Renal cortex interstitium (tissue), 11 donors: ENCODE results near the gene GTPBP1. TPM values are rescaled to one million over a fixed set of nuclear protein-coding genes. Genes with fewer than 3 reads are reported as not detected.

Source experiments
- DNase-seq, 11 donors: peaks; one replicate each; pipeline ENCODE4 v3.0.0-alpha.2; 2013; ENCODE audit warnings: low read depth in 9 of 11, low spot score in 4 of 11; ENCODE audit errors: extremely low read depth in 1 of 11
- polyA plus RNA-seq, 3 donors: library from polyadenylated mRNA; unstranded; fragments of 120-200 nt; gene quantifications; one replicate each; pipeline ENCODE4 v1.2.1, GENCODE V29; 2013; ENCODE audit not compliant: insufficient read length in 3 of 3

Gene GTPBP1
- polyA plus RNA-seq, 3 donors: 38.5 to 62.3 (median 51.1) TPM

DNA sequence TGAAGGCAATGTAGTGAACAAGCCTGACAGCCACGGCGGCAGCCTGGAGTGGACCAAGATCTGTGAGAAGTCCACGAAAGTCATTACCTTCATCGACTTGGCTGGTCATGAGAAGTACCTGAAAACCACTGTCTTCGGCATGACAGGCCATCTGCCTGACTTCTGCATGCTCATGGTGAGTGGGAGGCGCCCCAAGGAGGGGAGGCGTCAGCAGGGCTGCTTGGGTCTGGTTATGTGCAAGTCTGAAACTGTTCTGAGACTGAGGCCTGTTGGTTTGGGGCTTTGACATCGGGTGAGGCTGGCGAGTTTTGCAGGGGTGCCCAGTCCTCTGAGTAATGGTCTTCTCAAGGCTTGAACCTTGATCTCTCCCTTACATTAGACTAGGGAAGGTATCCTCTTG is 11.1 kb downstream of the GTPBP1 start:
- no peak for DNase-seq

DNA sequence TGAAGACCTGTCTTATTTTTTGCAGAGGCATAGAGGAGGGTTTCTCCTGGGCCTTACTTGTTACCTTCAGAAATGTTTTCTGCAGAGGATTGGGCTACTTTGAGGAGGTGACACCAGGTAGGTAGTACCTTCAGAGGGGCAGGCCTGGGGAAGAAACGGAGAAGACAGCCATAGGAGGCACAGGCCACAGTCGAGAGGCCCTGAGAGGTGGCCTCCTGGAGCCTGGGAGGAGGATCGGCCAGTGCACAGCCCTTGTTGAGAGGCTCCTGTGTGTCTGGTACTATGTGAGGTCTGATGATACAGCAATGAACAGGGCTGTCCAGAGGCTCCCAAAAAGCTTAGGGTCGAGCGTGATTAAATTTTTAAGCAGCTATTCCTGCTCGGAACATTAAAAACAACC is 11.5 kb downstream of the GTPBP1 start:
- no peak for DNase-seq

DNA sequence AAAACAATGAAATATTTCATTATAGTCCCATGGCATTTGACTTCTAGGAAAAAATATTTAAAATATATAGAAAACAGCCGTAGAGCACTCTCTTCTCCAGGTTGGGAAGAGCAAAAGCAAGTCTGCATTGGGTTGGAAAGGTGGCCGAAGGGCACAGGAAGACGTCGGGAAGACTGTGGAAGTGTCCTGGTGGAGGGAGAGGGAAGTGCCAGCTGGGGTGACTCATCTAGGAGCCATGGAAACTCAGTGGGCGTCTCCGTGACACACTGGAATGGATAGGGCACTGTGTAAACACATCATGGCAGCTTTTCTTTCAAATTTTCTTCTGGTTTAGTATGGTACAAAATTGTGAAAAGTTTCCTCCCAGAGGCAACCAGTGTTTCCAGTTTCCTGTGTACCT is 12.7 kb downstream of the GTPBP1 start:
- peak in 1 of 11 donors; percentile 32 for DNase-seq

DNA sequence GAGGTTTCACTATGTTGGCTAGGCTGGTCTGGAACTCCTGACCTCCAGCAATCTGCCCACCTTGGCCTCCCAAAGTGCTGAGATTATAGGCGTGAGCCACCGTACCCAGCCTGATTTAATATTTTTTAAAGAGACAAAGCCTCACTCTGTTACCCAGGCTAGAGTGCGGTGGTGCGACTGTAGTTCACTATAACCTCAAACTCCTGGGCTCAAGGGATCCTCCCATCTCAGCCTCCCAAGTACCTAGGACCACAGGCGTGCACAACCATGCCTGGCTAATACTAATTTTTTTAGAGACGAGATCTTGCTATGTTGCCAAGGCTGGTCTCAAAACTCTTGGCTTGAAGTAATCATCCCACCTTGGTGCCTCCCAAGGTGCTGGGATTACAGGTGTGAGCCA is 13.5 kb downstream of the GTPBP1 start:
- DNase-seq: no peak

DNA sequence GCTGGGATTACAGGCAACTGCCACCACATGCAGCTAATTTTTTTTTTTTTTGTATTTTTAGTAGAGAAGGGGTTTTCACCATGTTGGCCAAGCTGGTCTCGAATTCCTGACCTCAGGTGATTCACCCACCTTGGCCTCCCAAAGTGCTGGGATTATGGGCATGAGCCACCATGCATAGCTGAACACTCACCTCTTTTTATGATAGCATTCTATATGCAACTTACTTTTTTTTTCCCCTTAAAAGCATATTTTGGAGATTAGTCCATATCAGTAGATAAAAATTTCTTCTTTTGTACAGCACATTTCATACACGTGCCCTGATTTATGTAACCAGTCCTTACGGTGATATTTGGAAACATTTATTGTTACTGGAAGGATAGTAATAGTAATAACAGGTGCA is 14.6 kb downstream of the GTPBP1 start:
- DNase-seq: no peak

DNA sequence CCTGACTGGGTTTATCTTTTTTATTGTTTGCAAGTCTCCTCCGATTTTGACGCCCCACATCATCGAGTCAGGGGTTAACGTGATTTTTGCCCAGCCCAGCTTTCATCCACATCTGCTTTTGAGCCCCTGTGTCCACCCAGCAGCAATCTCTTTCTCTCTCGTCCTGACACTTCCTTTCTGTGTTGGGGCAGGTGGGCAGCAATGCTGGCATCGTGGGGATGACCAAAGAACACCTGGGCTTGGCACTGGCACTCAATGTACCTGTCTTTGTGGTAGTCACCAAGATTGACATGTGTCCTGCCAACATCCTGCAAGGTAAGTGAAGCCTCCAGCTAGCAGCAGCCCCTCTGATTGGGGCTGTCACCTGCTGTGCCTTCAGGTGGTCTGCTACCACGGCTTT is 15.8 kb downstream of the GTPBP1 start:
- no peak for DNase-seq

DNA sequence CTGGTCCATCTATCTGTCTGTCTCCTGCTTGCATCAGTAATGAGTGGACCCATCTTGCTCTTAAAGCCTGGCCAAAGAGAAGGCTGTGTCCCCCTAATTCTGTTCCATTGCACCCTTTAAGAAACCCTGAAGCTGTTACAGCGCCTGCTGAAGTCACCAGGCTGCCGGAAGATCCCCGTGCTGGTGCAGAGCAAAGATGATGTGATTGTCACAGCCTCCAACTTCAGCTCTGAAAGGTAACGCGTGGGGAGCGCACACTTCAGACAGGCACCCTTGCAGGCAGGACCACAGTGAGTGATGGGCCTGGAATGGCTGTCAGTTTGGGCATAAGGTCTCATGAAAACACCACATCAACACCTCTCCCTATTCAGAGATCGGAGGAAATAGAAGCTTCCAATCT is 18.4 kb downstream of the GTPBP1 start:
- DNase-seq: no peak

DNA sequence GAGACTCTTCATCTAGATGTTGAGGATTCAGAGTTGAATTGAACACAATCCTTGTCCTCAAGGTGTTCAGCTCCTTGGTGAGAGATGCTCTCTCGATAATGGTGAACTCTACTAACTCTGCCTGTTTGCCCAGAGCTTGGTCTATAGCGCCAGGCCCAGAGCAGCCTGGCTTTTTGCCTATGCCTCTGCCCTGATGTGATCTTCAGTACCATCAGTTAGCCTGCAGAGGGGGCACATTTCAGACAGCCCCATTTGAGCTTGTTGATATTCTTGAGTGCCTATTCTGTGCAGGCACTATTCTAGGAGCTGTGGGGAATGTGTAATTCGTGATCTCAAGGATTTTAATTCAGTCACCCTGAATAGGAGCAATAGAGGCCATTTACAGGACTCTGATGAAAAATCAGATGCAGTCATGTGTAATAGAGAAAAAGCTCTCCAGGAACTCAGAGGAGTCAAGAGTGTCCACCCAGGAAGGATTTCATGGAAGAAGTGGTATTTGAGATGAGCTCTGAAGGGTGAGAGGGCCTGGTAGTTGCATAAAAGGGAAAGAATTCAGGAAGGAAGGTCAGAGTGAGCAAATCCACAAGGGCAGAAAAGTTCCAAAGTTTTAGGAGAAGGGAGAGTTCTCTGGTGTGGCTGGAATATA is 19.3 kb downstream of the GTPBP1 start:
- no peak for DNase-seq

DNA sequence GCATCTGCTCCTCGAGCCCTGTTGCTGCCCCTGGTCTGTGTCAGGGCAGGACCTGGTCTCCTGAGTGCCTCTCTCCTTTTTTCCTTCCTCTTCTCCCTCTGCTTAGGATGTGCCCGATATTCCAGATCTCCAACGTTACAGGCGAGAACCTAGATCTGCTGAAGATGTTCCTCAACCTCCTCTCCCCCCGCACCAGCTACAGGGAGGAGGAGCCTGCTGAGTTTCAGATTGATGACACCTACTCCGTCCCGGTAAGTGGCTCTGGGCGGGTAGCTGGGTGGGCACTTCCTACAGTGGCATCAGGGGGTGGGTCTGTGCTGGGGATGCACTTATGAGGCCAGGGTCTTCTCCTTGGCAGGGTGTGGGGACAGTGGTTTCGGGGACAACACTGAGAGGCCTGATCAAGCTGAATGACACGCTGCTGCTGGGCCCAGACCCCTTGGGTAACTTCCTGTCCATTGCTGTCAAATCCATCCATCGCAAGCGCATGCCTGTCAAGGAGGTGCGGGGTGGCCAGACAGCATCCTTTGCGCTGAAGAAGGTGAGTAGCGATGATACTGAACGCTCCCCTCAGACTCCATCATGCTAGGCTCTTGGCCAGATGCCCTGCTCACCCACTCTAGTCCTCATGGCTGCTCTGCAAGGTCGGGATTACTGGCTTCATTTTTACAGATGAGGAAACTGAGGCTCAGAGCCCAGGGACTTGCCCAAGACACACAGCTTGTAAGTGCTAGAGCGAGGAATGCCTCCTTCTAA is 20.3 kb downstream of the GTPBP1 start:
- no peak for DNase-seq

DNA sequence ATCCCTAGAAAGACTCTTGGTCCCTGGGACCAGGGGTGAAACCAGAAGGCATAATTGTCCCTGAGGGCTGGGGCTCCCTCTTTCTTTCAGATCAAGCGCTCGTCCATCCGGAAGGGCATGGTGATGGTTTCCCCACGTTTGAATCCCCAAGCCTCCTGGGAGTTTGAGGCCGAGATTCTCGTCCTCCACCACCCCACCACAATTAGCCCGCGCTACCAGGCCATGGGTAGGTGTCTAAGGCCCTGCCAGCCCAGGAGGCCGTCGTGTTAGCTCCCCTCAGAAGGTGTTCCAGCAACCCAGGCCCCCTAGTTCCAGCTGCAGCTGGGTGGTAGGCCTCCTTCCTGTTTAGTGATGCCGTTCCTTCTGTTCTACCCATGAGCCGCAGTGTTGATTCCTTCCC is 21.4 kb downstream of the GTPBP1 start:
- DNase-seq: no peak

DNA sequence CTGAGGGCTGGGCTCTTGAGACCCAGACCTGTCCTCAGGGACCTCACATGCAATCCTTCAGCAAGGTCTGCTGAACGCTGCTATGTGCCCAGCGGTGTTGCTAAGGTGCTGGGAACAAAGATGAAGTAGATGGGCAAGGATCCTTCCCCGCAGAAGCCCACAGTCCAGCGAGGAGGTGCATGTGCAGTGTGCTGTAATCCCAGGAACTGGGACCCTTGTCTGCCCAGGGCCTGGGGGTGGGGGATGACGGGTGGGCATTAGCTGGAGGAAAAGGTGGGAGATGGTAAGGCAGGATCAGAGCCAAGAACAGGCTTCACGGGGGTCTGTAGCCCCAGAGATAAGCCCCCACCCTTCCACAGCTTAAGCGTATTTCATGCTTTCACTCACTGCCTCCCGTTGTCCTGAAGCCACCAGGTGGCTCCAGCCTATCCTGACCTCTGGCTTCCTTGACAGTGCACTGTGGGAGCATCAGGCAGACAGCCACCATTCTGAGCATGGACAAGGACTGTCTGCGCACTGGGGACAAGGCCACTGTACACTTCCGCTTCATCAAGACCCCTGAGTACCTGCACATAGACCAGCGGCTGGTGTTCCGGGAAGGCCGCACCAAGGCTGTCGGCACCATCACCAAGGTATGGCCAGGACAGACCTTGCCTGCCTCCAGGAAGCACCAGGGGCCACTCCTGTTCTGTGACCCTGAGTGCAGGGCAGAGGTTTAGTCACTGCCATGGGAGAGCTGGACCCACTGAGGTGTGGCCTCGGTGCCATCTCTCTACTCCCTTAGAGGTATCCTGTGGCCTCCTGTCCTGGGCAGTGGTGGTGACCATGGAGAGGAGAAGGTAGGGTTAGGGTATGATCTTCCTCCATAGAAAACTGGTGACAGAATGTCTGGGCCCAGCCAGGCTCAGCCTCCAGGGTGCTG is 22.0 kb downstream of the GTPBP1 start:
- no peak for DNase-seq

DNA sequence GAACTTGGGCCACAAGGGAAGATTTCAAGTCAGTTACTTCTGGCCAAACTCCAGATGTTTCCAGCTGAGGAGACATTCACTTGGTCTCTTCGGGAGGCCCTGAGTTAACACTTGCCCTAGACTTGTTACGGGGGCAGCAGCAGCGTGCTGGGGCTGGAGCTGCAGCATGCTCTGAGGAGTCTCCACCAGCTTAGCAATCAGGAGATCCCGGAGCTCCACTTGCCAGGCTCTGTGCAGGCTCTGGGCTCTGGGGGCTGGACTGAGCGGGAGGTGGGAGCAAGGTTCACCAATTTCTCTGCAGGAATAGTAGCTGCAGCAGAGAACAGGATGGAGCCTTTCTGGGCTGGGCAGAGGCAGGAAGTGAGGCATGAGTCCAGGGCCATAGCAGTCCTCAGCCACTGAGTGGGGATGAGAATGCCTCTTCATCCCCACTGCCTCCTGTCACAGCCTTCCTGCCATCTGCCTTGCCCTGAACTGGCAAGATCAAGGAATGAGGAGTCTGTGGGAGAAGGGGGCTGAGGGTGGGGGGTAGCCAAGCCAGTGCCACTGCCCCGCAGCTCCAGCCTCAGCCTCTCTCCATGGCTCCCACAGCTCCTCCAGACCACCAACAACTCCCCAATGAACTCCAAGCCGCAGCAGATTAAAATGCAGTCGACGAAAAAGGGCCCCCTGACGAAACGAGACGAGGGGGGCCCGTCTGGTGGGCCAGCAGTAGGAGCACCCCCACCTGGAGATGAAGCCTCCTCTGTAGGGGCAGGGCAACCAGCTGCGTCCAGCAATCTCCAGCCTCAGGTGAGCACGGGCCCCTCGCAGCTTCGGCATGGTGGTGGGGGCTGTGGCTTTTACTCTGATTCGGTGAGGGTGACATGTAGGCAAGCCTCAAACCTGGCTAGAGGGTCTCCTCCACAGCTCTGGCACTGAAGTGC is 23.4 kb downstream of the GTPBP1 start:
- no peak for DNase-seq

DNA sequence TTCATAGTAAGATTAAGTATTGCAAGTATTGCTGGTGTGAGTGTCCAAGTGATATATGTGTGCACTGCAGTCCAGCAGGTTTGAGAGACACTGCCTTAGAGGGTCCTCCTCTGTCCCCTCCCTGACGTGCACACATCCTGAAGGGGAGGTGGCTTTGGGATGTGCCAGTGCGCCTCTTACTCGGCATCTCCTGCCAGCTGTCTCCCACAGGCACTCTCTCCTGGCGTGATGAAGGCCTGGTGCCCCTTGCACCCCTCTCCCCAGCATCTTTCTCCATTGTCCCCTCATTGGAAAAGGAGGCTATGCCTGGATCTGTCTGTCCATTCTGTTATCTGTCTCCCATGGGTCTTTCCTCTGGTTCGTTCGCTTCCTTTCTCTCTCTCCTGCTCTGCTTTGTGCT is 24.2 kb downstream of the GTPBP1 start:
- no peak for DNase-seq

DNA sequence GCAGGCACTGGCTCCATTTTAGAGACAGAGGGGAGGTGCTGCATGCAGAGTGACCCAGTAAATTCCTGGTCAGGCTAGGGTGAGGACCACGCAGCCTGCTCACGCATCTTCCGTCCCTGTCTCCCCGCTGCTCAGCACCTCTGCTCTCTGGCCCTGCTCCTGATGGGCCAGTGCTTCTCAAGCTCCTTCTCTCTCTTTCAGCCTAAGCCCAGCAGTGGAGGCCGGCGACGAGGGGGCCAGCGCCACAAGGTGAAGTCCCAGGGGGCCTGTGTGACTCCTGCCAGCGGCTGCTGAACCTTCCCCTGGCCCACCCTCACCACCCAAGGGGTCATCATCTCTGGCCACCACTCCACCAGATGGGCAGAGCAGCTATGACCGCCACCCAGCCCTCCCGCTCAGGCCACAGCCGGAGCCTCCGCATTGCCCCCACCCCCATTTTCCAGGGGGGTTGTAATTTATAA is 24.7 kb downstream of the GTPBP1 start:
- no peak for DNase-seq

DNA sequence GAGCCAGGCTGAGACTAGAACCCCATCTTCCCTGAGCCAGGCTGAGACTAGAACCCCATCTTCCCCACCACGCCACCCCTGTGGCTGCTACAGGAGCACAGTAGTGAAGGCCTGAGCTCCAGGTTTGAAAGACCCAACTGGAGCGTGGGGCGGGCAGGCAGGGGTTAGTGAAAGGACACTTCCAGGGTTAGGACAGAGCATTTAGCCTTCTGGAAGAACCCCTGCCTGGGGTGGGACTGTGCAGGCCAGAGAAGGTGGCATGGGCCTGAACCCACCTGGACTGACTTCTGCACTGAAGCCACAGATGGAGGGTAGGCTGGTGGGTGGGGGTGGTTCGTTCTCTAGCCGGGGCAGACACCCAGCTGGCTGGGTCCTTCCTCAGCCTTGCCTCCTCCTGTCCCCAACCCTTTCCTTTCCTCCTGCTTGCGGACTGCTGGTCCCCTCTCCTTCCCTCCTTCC is 26.0 kb downstream of the GTPBP1 start:
- DNase-seq: no peak

DNA sequence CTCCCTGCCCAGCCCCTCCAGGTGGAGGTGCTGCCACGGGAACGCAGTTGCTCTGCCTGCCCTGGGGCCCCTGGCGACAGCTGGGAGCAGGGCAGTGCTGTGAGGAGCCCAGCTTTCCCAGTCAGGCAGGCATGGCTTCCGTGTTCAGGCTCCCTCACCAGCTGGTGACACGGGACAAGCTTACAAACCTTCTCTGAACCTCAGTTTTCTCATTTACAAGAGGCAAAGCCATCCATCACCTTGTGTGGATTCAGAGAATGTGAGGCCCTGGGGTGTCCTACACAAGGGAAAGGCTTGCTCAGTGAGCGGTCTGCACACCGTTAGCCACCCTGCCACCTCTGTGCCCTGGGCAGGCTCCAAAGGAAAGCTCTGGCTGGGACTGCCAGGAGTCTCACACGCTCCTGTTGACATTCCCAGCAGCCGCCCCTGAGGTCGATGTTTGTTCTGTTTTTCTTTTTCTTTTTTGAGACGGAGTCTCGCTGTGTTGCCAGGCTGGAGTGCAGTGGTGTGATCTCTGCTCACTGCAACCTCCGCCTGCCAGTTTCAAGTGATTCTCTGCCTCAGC is 26.6 kb downstream of the GTPBP1 start:
- DNase-seq: no peak

DNA sequence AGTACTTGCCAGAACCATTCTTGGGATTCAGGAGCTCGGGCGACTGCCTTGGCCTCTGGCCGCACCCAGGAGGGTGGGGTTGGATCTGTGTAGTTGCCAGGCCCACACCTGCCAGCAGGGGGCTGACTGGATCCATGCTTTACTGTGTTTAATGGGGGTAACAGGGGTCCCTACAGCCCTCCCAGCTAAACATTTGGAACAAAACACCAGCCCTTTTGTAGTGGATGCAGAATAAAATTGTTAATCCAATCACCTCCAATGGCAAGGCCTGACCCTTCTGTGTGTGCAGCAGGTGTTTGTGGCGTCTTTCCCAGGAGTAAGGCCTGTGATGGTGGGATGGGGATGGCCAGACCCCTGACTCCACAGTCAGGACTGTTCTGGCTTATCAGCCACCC is 27.6 kb downstream of the GTPBP1 start:
- DNase-seq: no peak

DNA sequence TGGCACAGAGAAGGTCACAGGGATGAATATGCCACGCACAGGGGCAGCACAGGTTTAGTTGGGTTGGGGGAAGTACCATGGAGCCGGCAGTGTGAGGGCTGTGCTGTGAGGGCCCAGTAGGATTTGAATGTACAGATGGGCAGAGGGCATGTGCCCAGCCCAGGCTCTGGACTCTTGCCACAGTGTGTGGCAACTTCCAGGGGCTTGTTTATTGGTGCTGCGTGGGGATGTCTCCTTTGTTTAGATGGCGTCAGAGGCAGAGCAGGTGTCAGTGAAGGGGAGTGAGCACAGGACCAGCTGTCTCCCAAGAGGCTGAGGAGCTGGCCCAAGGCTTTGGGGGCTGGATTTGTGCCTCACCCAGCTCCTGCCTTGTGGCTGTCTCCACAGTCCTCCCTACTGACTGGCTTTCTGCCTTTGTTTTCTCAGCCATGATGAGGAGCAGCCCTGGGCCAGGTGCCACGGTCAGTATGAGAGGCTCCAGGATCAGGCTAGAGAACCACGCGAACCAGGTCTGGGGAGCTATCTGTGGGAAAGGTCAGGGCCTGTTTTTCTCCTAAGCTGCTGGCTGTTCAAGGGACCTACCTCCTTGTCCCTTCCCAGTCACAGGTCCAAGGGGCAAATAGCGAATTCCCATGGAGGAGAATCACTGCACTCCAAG is 28.1 kb downstream of the GTPBP1 start:
- DNase-seq: no peak
